Measurements from ENCODE around the gene DVL1. TPM values are rescaled to one million over a fixed set of nuclear protein-coding genes. Genes with fewer than 3 reads are reported as not detected.

The DVL1 gene
- 10 to 100 TPM; 73.8 to 96.6 (median 74.5) TPM for total RNA-seq (2021; fragmentation: NEBNext Ultra II Directional; extraction: Animal tissue kit (Norgen Biotek cat#: 25700))
- long read RNA-seq, partial matches to known transcripts: 2 of 24 reads
- long read RNA-seq, other reads (novel, unspliced or antisense): 18 of 24 reads

DNA sequence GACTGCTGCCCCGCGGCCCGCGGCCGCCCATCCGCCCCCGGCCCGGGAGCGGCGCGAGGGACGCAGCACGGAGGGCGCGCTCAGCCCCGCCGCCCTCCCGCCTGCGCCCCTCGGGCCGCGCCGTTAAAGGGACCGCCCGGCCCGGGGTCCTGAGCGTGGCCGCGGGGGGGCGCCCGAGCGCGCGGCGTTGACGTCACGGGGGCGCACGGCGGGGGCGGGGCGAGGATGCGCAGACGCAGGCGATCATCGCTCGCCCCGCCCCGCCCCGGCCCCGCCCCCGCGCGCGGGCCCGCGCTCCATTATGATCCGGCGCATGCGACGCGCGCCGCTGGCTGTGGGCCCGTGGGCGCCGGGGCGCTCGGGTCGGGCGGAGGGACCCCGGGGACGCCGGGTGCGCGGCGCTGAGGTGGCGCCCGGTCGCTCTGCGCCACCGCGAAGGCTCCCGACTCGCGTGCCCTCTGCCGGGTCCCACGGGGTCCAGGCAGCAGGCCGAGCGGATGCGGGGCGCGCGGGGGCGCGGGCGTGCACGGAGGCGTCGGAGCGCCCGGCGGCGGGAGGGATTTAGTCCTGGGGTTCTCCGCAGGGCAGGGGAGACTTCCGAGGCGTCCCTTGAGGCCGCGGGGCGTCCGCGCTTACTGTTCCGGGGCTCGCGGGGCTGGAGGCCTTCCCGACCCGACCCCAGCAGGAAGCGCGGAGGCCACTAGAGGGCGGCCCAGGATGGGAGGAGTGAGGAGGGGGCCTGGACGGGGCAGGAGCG, at the start of gene DVL1:
Gene DVL1 (minus strand): TSS at position 163 of the 757 bp plus-strand sequence. CDS start 353 bp downstream, outside the sequence.
- Mint-ChIP-seq H3K27ac (peak within 1 kb of the TSS; percentile 89), H3K27me3 (ENCODE audit: insufficient read depth) (peaks cover 17% of the 10 kb centered on the region), H3K9me3 (no peaks in the 10 kb centered on the region), H3K4me1 (ENCODE audit: low read depth) (peaks cover 41% of the 10 kb centered on the region), H3K4me3 (peak within 1 kb of the TSS; percentile 91), H3K36me3 (ENCODE audit: low read depth) (peaks cover 10% of the 10 kb centered on the region)
- TF ChIP-seq, protein P1, sequence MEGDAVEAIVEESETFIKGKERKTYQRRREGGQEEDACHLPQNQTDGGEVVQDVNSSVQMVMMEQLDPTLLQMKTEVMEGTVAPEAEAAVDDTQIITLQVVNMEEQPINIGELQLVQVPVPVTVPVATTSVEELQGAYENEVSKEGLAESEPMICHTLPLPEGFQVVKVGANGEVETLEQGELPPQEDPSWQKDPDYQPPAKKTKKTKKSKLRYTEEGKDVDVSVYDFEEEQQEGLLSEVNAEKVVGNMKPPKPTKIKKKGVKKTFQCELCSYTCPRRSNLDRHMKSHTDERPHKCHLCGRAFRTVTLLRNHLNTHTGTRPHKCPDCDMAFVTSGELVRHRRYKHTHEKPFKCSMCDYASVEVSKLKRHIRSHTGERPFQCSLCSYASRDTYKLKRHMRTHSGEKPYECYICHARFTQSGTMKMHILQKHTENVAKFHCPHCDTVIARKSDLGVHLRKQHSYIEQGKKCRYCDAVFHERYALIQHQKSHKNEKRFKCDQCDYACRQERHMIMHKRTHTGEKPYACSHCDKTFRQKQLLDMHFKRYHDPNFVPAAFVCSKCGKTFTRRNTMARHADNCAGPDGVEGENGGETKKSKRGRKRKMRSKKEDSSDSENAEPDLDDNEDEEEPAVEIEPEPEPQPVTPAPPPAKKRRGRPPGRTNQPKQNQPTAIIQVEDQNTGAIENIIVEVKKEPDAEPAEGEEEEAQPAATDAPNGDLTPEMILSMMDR (IDR thresholded peaks at IDR 0.05): peak; percentile 65
- DNase-seq: peak; percentile 74

DNA sequence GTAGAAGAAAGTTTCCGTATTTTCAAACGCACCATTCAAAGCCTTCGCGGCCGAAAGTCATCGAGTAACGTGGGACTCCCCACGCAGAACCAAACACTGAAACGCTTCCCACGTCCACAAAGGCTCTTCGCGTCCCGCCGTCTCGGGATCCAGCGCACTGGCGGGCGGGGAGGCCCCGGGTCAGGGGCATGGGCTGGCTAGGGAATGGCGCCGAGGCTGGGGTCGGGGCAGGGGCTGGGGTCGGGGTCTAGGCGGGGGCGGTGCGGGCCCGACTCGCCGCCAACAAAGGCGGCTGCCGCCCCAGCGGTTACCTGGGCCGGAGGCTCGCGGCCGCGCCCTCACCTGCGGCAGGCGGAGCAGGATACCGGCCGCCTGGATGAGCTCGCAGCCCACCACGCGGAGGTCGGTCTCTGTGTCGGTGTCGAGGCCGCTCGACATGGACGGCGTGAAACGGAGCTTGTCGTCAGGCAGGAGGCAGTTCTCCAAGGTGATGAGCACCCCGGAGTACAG, 49.5 kb upstream of the DVL1 start:
- DNase-seq: no peak
- TF ChIP-seq, protein P1 (IDR thresholded peaks at IDR 0.05): no peak
- H3K9me3 Mint-ChIP-seq: no peaks in the 10 kb centered on the region
- H3K4me3 Mint-ChIP-seq: peak overlapping the region; percentile 91
- peaks cover 41% of the 10 kb centered on the region for H3K4me1 Mint-ChIP-seq (ENCODE audit: low read depth)
- peaks cover 9% of the 10 kb centered on the region for H3K27me3 Mint-ChIP-seq (ENCODE audit: insufficient read depth)
- H3K36me3 Mint-ChIP-seq (ENCODE audit: low read depth): peaks cover 51% of the 10 kb centered on the region
- H3K27ac Mint-ChIP-seq: peak overlapping the region; percentile 69

DNA sequence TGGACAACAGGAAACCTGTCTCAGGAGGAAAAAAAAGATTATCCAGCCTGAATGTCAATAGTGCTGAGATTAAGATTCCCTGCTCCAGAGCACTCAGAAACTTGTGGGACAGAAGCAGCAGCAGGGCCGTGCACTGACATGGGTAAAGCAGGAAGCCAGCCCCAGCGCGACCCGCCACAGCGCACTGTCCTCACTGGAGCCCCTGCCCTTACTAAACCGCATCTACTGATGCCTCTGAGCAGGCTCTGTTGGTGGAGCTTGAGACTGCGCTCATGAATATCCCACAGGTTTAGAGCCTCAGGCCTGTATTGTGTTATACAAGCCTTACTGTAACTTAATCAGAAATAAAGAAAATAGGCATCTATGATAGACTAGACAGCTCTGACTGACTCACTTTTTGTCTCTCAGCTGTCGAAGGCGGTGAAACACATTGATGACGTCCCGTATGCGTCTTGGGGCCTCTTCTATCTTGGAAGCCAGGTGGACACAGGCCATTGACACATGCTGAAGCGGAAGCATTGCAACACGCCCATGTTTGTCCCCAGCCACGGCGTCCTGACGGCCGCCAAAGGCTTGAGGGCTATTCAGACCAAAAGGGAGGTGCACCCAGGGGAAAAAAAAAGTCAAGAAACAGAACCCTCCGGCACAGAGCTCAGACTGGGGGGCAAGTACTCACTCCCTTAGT, 48.8 kb upstream of the DVL1 start:
- Mint-ChIP-seq H3K9me3 (no peaks in the 10 kb centered on the region), H3K4me3 (peak overlapping the region; percentile 91), H3K27me3 (ENCODE audit: insufficient read depth) (peaks cover 9% of the 10 kb centered on the region), H3K36me3 (ENCODE audit: low read depth) (peaks cover 49% of the 10 kb centered on the region), H3K27ac (peak overlapping the region; percentile 69), H3K4me1 (ENCODE audit: low read depth) (peaks cover 37% of the 10 kb centered on the region)
- DNase-seq: no peak
- TF ChIP-seq, protein P1 (IDR thresholded peaks at IDR 0.05): no peak

DNA sequence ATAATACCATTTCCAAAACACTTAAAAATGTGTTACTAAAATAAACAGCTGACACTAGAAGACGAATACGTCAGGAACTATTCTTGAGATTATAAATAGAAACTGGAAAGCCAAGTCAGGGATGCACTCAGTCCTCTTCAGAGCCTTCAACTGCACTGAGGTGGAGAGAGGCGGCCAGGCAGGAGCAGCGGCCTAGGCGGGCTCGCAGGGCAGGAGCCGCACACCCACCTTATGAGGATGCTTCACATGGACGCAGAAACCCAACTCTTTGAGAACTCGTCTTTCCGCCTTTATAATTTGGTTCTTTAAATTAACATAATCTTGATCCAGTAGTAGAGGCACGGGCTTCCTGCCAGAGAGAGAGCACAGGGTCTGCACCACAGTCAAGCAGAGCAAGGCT, 45.9 kb upstream of the DVL1 start:
- peaks cover 5% of the 10 kb centered on the region; the same call in 1 of the 2 replicates for H3K27me3 Mint-ChIP-seq (ENCODE audit: insufficient read depth)
- H3K4me3 Mint-ChIP-seq: no peak overlapping the region
- H3K4me1 Mint-ChIP-seq (ENCODE audit: low read depth): peaks cover 12% of the 10 kb centered on the region
- TF ChIP-seq, protein P1 (IDR thresholded peaks at IDR 0.05): no peak
- H3K27ac Mint-ChIP-seq: no peak overlapping the region; the same call in 1 of the 2 replicates
- H3K36me3 Mint-ChIP-seq (ENCODE audit: low read depth): peaks cover 55% of the 10 kb centered on the region
- no peaks in the 10 kb centered on the region for H3K9me3 Mint-ChIP-seq
- no peak for DNase-seq

DNA sequence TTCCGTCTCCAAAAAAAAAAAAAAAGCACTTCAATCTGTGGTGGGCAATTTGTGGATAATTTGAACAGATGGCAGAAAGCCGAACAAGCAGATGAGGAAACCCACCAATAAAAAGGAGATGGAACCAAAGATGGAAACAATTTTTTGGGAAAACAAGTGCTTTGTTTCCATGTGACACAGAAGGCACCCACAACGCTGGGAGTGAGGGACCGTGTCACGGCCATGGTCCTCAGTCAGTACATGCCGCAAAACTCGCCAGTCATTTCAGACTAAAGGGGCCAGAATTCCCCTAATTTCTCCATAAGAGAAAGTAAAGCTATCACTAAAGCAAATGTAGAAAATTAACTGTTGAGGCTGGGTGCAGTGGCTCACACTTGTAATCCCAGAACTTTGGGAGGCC, 44.9 kb upstream of the DVL1 start:
- H3K4me1 Mint-ChIP-seq (ENCODE audit: low read depth): peaks cover 8% of the 10 kb centered on the region
- no peaks in the 10 kb centered on the region for H3K9me3 Mint-ChIP-seq
- no peak overlapping the region for H3K4me3 Mint-ChIP-seq
- no peak for DNase-seq
- no peaks in the 10 kb centered on the region for H3K27me3 Mint-ChIP-seq (ENCODE audit: insufficient read depth)
- no peak overlapping the region for H3K27ac Mint-ChIP-seq
- TF ChIP-seq, protein P1 (IDR thresholded peaks at IDR 0.05): no peak
- H3K36me3 Mint-ChIP-seq (ENCODE audit: low read depth): peaks cover 57% of the 10 kb centered on the region
